Neural progenitor cell (in vitro differentiated cells): Measurements from ENCODE around the gene SPON1.

Source experiments
- CTCF ChIP-seq: fragments of 200-600 bp; sonication (generic); IDR thresholded peaks from 2 replicates; pipeline ENCODE4 v1.5.1; 2017; ENCODE audit warnings: antibody characterized with exemption, mild to moderate bottlenecking
- EZH2 ChIP-seq: fragments of 200-600 bp; sonication (generic); IDR thresholded peaks from 2 replicates; pipeline ENCODE4 v1.6.1; 2017; ENCODE audit warnings: antibody characterized with exemption, mild to moderate bottlenecking, moderate library complexity
- EZH2phosphoT487 ChIP-seq: fragments of 200-600 bp; sonication (generic); IDR thresholded peaks from 2 replicates; pipeline ENCODE4 v1.6.1; 2017; ENCODE audit warnings: antibody characterized with exemption

GRCh38 chr11:14235701-14236100 is 273.2 kb downstream of the SPON1 start:
- no peak for TF ChIP-seq CTCF
- no peak for TF ChIP-seq EZH2phosphoT487
- no peak for TF ChIP-seq EZH2
